ENCODE data around the gene ABCA2. TPM values are rescaled to one million over a fixed set of nuclear protein-coding genes. Genes with fewer than 3 reads are reported as not detected.

The ABCA2 gene
- total RNA-seq, 1 experiment from 2014 or later, result 22.4 TPM

- Mint-ChIP-seq H3K27me3 (ENCODE audit: low read depth) (peaks cover 4% of the 10 kb centered on the region), H3K27ac (no peak overlapping the region)
These were observed 44.9 kb downstream of the ABCA2 start for GRCh38 chr9:136983167-136983566.

More at GRCh38 chr9:136983167-136983566, 44.9 kb downstream of the ABCA2 start:
- no peak overlapping the region for H4K5ac ChIP-seq (ENCODE audit: insufficient read length, low read depth, low read length)
- H3K36me3 Mint-ChIP-seq (ENCODE audit: insufficient read depth in 1 of 3, low read depth in 3 of 3), result peaks cover 0 to 3% (median 0%) of the 10 kb centered on the region in 3 experiments; a peak in 1 of 7 replicates
- H4K91ac ChIP-seq (ENCODE audit: insufficient read length, low read depth, low read length), result no peak overlapping the region
- no peaks in the 10 kb centered on the region for H3K9me3 Mint-ChIP-seq
- no peaks in the 10 kb centered on the region for H3K79me1 ChIP-seq (ENCODE audit: insufficient read depth, low read depth, low read length, poor library complexity, severe bottlenecking)
- no peaks in the 10 kb centered on the region for H3K27me3 ChIP-seq (ENCODE audit: insufficient read depth, low read length)
- no peak overlapping the region for H3T11ph ChIP-seq (ENCODE audit: low read length)
- H4K8ac ChIP-seq (replicated peaks; ENCODE audit: insufficient read length, low read depth, low read length), result no peak overlapping the region
- H3K14ac ChIP-seq (ENCODE audit: insufficient read depth, low read length), result no peak overlapping the region
- H3K4me3 Mint-ChIP-seq, result no peak overlapping the region
- no peak overlapping the region for H2BK5ac ChIP-seq (ENCODE audit: insufficient read length, low read length)
- H3K23me2 ChIP-seq (ENCODE audit: insufficient read length, low read depth, low read length, poor library complexity, severe bottlenecking), result peaks cover 3% of the 10 kb centered on the region
- H3K4me1 Mint-ChIP-seq, result peaks cover 0 to 8% of the 10 kb centered on the region in 2 experiments; a peak in 2 of 4 replicates
- no peak for TF ChIP-seq CTCF (conservative IDR thresholded peaks at IDR 0.05)
- H3K27ac ChIP-seq (ENCODE audit: insufficient read length, low read depth, low read length), result no peak overlapping the region
- no CpG with 5 or more reads among the region's 9 CpGs for WGBS (ENCODE audit: extremely low coverage, insufficient read length, low lambda C conversion rate)
- H3K79me2 ChIP-seq (ENCODE audit: insufficient read depth, low read length), result no peaks in the 10 kb centered on the region
- H3K23ac ChIP-seq (ENCODE audit: insufficient read length, low read depth, low read length), result no peak overlapping the region
- H3K56ac ChIP-seq (ENCODE audit: insufficient read length, low read depth, low read length), result no peak overlapping the region
- H2BK20ac ChIP-seq (ENCODE audit: low read depth, low read length, poor library complexity, severe bottlenecking), result no peak overlapping the region
- no peak overlapping the region for H2AK5ac ChIP-seq (ENCODE audit: insufficient read length, low read length)
- H4K20me1 ChIP-seq (ENCODE audit: control insufficient read depth, insufficient read depth, insufficient read length), result no peaks in the 10 kb centered on the region
- no peak overlapping the region for H3K9ac ChIP-seq (ENCODE audit: extremely low read depth, insufficient read length, low read length)
- no peak overlapping the region for H3K4ac ChIP-seq (ENCODE audit: low read depth, low read length)
- no peak overlapping the region for H3K18ac ChIP-seq (ENCODE audit: insufficient read length, low read depth, low read length)
- H3K4me2 ChIP-seq (ENCODE audit: insufficient read depth, insufficient read length, low read length), result no peak overlapping the region
- no peaks in the 10 kb centered on the region; the same call in 1 of the 2 replicates for H3K4me1 ChIP-seq (ENCODE audit: insufficient read depth, low read length)
- no peak overlapping the region for H2BK12ac ChIP-seq (ENCODE audit: insufficient read length, low read depth, low read length)
- no peak overlapping the region for H2AFZ ChIP-seq (ENCODE audit: low read length)
- no peak for DNase-seq
- no peak overlapping the region for H2BK120ac ChIP-seq (ENCODE audit: low read depth, low read length, poor library complexity, severe bottlenecking)
- H3K9me3 ChIP-seq (ENCODE audit: control insufficient read depth, low read depth, low read length), result no peaks in the 10 kb centered on the region
- H2BK15ac ChIP-seq (ENCODE audit: low read depth, low read length), result no peak overlapping the region

Data from H9 (cell line).